ENCODE results near the gene EIF4E2. TPM values are rescaled to one million over a fixed set of nuclear protein-coding genes. Genes with fewer than 3 reads are reported as not detected.

Gene EIF4E2
- total RNA-seq, 1 experiment from 2014 or later, result 69.6 TPM

GRCh38 chr2:232516551-232516950 lies 33.9 kb upstream of the EIF4E2 start:
- Histone ChIP-seq H3K9me2 (ENCODE audit: insufficient read depth) (no peaks in the 10 kb centered on the region), H3K79me2 (ENCODE audit: low read depth) (no peaks in the 10 kb centered on the region), H2AFZ (no peak overlapping the region), H3K27ac (no peak overlapping the region), H3K27me3 (ENCODE audit: insufficient read depth, low read depth) (peaks cover 31% of the 10 kb centered on the region), H3K36me3 (ENCODE audit: low read depth) (no peaks in the 10 kb centered on the region), H3K9me3 (ENCODE audit: insufficient read depth, low read depth) (no peaks in the 10 kb centered on the region), H3K4me1 (replicated peaks; ENCODE audit: insufficient read depth) (no peaks in the 10 kb centered on the region), H3K4me2 (no peak overlapping the region), H3F3A (ENCODE audit: insufficient read depth, low read depth) (no peaks in the 10 kb centered on the region), H4K20me1 (ENCODE audit: insufficient read depth) (no peaks in the 10 kb centered on the region), H3K4me3 (no peak overlapping the region)
- ChIA-PET POLR2A (ENCODE audit: unreplicated experiment) (no interaction called here), CTCF (no interaction called here)
- intact Hi-C loops (cut with micrococcal nuclease; ENCODE audit: unreplicated experiment), result no loop called here
- TF ChIP-seq CTCF (conservative IDR thresholded peaks at IDR 0.05) (no peak), EZH2 (IDR thresholded peaks at IDR 0.05; ENCODE audit: low read depth) (no peak)
- BruUV-seq (replicated peaks), result no TSS peak
- no peak for DNase-seq

GRCh38 chr2:232518844-232519243 lies 31.6 kb upstream of the EIF4E2 start:
- Histone ChIP-seq H3F3A (ENCODE audit: insufficient read depth, low read depth) (no peaks in the 10 kb centered on the region), H4K20me1 (ENCODE audit: insufficient read depth) (no peaks in the 10 kb centered on the region), H3K4me3 (no peak overlapping the region), H3K9me2 (ENCODE audit: insufficient read depth) (no peaks in the 10 kb centered on the region), H3K4me1 (replicated peaks; ENCODE audit: insufficient read depth) (no peaks in the 10 kb centered on the region), H3K27ac (no peak overlapping the region), H3K79me2 (ENCODE audit: low read depth) (no peaks in the 10 kb centered on the region), H3K4me2 (no peak overlapping the region), H2AFZ (no peak overlapping the region), H3K27me3 (ENCODE audit: insufficient read depth, low read depth) (peaks cover 51% of the 10 kb centered on the region), H3K36me3 (ENCODE audit: low read depth) (no peaks in the 10 kb centered on the region), H3K9me3 (ENCODE audit: insufficient read depth, low read depth) (no peaks in the 10 kb centered on the region)
- ChIA-PET CTCF (no interaction called here), POLR2A (ENCODE audit: unreplicated experiment) (interaction anchor here (0.5 kb wide), 1 partner anchor 793 kb away, joined by 4 read pairs; no protein-coding TSS in a partner anchor)
- no peak for TF ChIP-seq EZH2 (IDR thresholded peaks at IDR 0.05; ENCODE audit: low read depth)
- BruUV-seq (replicated peaks), result no TSS peak
- intact Hi-C loops (cut with micrococcal nuclease; ENCODE audit: unreplicated experiment), result no loop called here
- no peak for DNase-seq

GRCh38 chr2:232519581-232520438 lies 30.7 kb upstream of the EIF4E2 start, which contains the start of gene PRSS56:
PRSS56 (plus strand) TSS chr2:232520388; CDS start chr2:232520599, 211 bp downstream.
- H3K79me2 ChIP-seq (ENCODE audit: low read depth), result no peaks in the 10 kb centered on the region
- TF ChIP-seq CTCF (conservative IDR thresholded peaks at IDR 0.05) (no peak), EZH2 (IDR thresholded peaks at IDR 0.05; ENCODE audit: low read depth) (no peak)
- H3K36me3 ChIP-seq (ENCODE audit: low read depth), result no peaks in the 10 kb centered on the region
- POLR2A ChIA-PET (ENCODE audit: unreplicated experiment), result interaction anchor here (0.5 kb wide), 1 partner anchor 794 kb away, joined by 4 read pairs; no protein-coding TSS in a partner anchor
- H3K4me3 ChIP-seq, result no peak within 1 kb of the TSS
- H3K9me2 ChIP-seq (ENCODE audit: insufficient read depth), result no peaks in the 10 kb centered on the region
- no TSS peak for BruUV-seq (replicated peaks)
- no peaks in the 10 kb centered on the region for H4K20me1 ChIP-seq (ENCODE audit: insufficient read depth)
- no peaks in the 10 kb centered on the region for H3K9me3 ChIP-seq (ENCODE audit: insufficient read depth, low read depth)
- H2AFZ ChIP-seq, result no peak within 1 kb of the TSS
- H3F3A ChIP-seq (ENCODE audit: insufficient read depth, low read depth), result no peaks in the 10 kb centered on the region
- CTCF ChIA-PET, result no interaction called here
- H3K27ac ChIP-seq, result no peak within 1 kb of the TSS
- intact Hi-C loops (cut with micrococcal nuclease; ENCODE audit: unreplicated experiment), result loop anchor here (10.0 kb wide), 2 partner anchors 195 to 615 kb away; no protein-coding TSS in a partner anchor
- H3K4me2 ChIP-seq, result no peak within 1 kb of the TSS
- H3K27me3 ChIP-seq (ENCODE audit: insufficient read depth, low read depth), result peaks cover 55% of the 10 kb centered on the region
- H3K4me1 ChIP-seq (replicated peaks; ENCODE audit: insufficient read depth), result no peaks in the 10 kb centered on the region
- no peak for DNase-seq

Data from PC-9 (cell line).